ENCODE data around the gene PWWP2B. TPM values are rescaled to one million over a fixed set of nuclear protein-coding genes. Genes with fewer than 3 reads are reported as not detected.

Gene PWWP2B
- total RNA-seq, 1 donor from 2014 or later, result 24.2 TPM

- Mint-ChIP-seq H3K36me3 (no peaks in the 10 kb centered on the region), H3K4me1 (peaks cover 34% of the 10 kb centered on the region), H3K27ac (peak overlapping the region; percentile 71), H3K27me3 (ENCODE audit: low read depth) (no peaks in the 10 kb centered on the region), H3K9me3 (no peaks in the 10 kb centered on the region), H3K4me3 (no peak overlapping the region)
- TF ChIP-seq CTCF (IDR thresholded peaks at IDR 0.05; ENCODE audit: unreplicated experiment), result no peak
- DNase-seq (ENCODE audit: low spot score in 2 of 2, unreplicated experiment in 2 of 2), result no peak
Observed at GRCh38 chr10:132445516-132446194, 48.7 kb downstream of the PWWP2B start.

GRCh38 chr10:132446195-132446581, 49.2 kb downstream of the PWWP2B start:
- H3K36me3 Mint-ChIP-seq, result no peaks in the 10 kb centered on the region
- no peak overlapping the region for H3K4me3 Mint-ChIP-seq
- H3K27me3 Mint-ChIP-seq (ENCODE audit: low read depth), result no peaks in the 10 kb centered on the region
- peaks cover 39% of the 10 kb centered on the region for H3K4me1 Mint-ChIP-seq
- H3K27ac Mint-ChIP-seq, result peak overlapping the region; percentile 83
- no peaks in the 10 kb centered on the region for H3K9me3 Mint-ChIP-seq
- no peak for DNase-seq (ENCODE audit: low spot score in 2 of 2, unreplicated experiment in 2 of 2)
- TF ChIP-seq CTCF (IDR thresholded peaks at IDR 0.05; ENCODE audit: unreplicated experiment), result no peak

GRCh38 chr10:132446661-132447445, 49.9 kb downstream of the PWWP2B start:
- Mint-ChIP-seq H3K27ac (peak overlapping the region; percentile 83), H3K27me3 (ENCODE audit: low read depth) (no peaks in the 10 kb centered on the region), H3K4me3 (no peak overlapping the region), H3K36me3 (no peaks in the 10 kb centered on the region), H3K9me3 (no peaks in the 10 kb centered on the region), H3K4me1 (peaks cover 45% of the 10 kb centered on the region)
- no peak for DNase-seq (ENCODE audit: low spot score in 2 of 2, unreplicated experiment in 2 of 2)
- TF ChIP-seq CTCF (IDR thresholded peaks at IDR 0.05; ENCODE audit: unreplicated experiment), result peak; percentile 42

GRCh38 chr10:132447446-132448247, 50.6 kb downstream of the PWWP2B start:
- H3K27me3 Mint-ChIP-seq (ENCODE audit: low read depth), result no peaks in the 10 kb centered on the region
- H3K9me3 Mint-ChIP-seq, result no peaks in the 10 kb centered on the region
- peaks cover 43% of the 10 kb centered on the region for H3K4me1 Mint-ChIP-seq
- no peak for DNase-seq (ENCODE audit: low spot score in 2 of 2, unreplicated experiment in 2 of 2)
- TF ChIP-seq CTCF (IDR thresholded peaks at IDR 0.05; ENCODE audit: unreplicated experiment), result no peak
- H3K4me3 Mint-ChIP-seq, result no peak overlapping the region
- no peaks in the 10 kb centered on the region for H3K36me3 Mint-ChIP-seq
- H3K27ac Mint-ChIP-seq, result peak overlapping the region; percentile 98

GRCh38 chr10:132448248-132448731, 51.3 kb downstream of the PWWP2B start:
- H3K36me3 Mint-ChIP-seq, result no peaks in the 10 kb centered on the region
- H3K9me3 Mint-ChIP-seq, result no peaks in the 10 kb centered on the region
- no peaks in the 10 kb centered on the region for H3K27me3 Mint-ChIP-seq (ENCODE audit: low read depth)
- no peak overlapping the region for H3K4me3 Mint-ChIP-seq
- peaks cover 47% of the 10 kb centered on the region for H3K4me1 Mint-ChIP-seq
- peak overlapping the region; percentile 98 for H3K27ac Mint-ChIP-seq
- TF ChIP-seq CTCF (IDR thresholded peaks at IDR 0.05; ENCODE audit: unreplicated experiment), result no peak
- no peak for DNase-seq (ENCODE audit: low spot score in 2 of 2, unreplicated experiment in 2 of 2)
